H9 (cell line): ENCODE data around the gene RIC1. TPM values are rescaled to one million over a fixed set of nuclear protein-coding genes. Genes with fewer than 3 reads are reported as not detected.

Source experiments
- DNase-seq: peaks from one replicate; pipeline ENCODE4 v3.0.0-alpha.2; 2017
- H2AFZ ChIP-seq: one replicate; pipeline ENCODE4 v1.6.1; 2013; ENCODE audit warnings: mild to moderate bottlenecking, low read length, control low read depth, moderate library complexity
- H2AK5ac ChIP-seq: 2 replicates; pipeline ENCODE4 v1.6.1; 2013; ENCODE audit warnings: low read length, control low read depth, mixed read lengths; ENCODE audit not compliant: insufficient read length
- H2BK120ac ChIP-seq: one replicate; pipeline ENCODE4 v1.6.1; 2013; ENCODE audit warnings: low read depth, mild to moderate bottlenecking, low read length, control low read depth, inconsistent platforms; ENCODE audit not compliant: poor library complexity, severe bottlenecking
- H2BK12ac ChIP-seq: 2 replicates; pipeline ENCODE4 v1.6.1; 2013; ENCODE audit warnings: low read length, control low read depth, mixed read lengths, low read depth; ENCODE audit not compliant: insufficient read length
- H2BK15ac ChIP-seq: 2 replicates; pipeline ENCODE4 v1.6.1; 2013; ENCODE audit warnings: low read depth, low read length, control low read depth
- H2BK20ac ChIP-seq: one replicate; pipeline ENCODE4 v1.6.1; 2013; ENCODE audit warnings: low read depth, mild to moderate bottlenecking, low read length, control low read depth, inconsistent platforms; ENCODE audit not compliant: poor library complexity, severe bottlenecking
- H2BK5ac ChIP-seq: 2 replicates; pipeline ENCODE4 v1.6.1; 2013; ENCODE audit warnings: low read length, control low read depth, mixed read lengths; ENCODE audit not compliant: insufficient read length
- H3K14ac ChIP-seq: 2 replicates; pipeline ENCODE4 v1.6.1; 2013; ENCODE audit warnings: low read length, control low read depth; ENCODE audit not compliant: insufficient read depth
- H3K18ac ChIP-seq: 2 replicates; pipeline ENCODE4 v1.6.1; 2013; ENCODE audit warnings: low read depth, mild to moderate bottlenecking, mixed read lengths, low read length, control low read depth; ENCODE audit not compliant: insufficient read length
- H3K23ac ChIP-seq: 2 replicates; pipeline ENCODE4 v1.6.1; 2013; ENCODE audit warnings: low read length, control low read depth, mixed read lengths, low read depth; ENCODE audit not compliant: insufficient read length
- H3K23me2 ChIP-seq: 2 replicates; pipeline ENCODE4 v1.6.1; 2013; ENCODE audit warnings: low read depth, mild to moderate bottlenecking, mixed read lengths, low read length, control low read depth; ENCODE audit not compliant: insufficient read length, poor library complexity, severe bottlenecking
- H3K27ac ChIP-seq: 2 replicates; pipeline ENCODE4 v1.5.1; 2013; ENCODE audit warnings: low read length, control low read depth, mixed read lengths, low read depth; ENCODE audit not compliant: insufficient read length
- H3K27me3 ChIP-seq: 2 replicates; pipeline ENCODE4 v1.6.1; 2013; ENCODE audit warnings: low read length, control low read depth, inconsistent platforms; ENCODE audit not compliant: insufficient read depth
- H3K4ac ChIP-seq: 2 replicates; pipeline ENCODE4 v1.6.1; 2013; ENCODE audit warnings: low read depth, mild to moderate bottlenecking, control low read depth, inconsistent platforms, low read length, moderate library complexity
- H3K4me1 ChIP-seq: 2 replicates; pipeline ENCODE4 v1.6.1; 2013; ENCODE audit warnings: low read length, control low read depth, inconsistent platforms; ENCODE audit not compliant: insufficient read depth
- H3K4me2 ChIP-seq: 2 replicates; pipeline ENCODE4 v1.6.1; 2013; ENCODE audit warnings: low read length, control low read depth, mixed read lengths; ENCODE audit not compliant: insufficient read length, insufficient read depth
- H3K56ac ChIP-seq: 2 replicates; pipeline ENCODE4 v1.6.1; 2013; ENCODE audit warnings: low read depth, mild to moderate bottlenecking, mixed read lengths, low read length, control low read depth; ENCODE audit not compliant: insufficient read length
- H3K79me1 ChIP-seq: 2 replicates; pipeline ENCODE4 v1.6.1; 2013; ENCODE audit warnings: low read depth, mild to moderate bottlenecking, moderate library complexity, low read length, control low read depth, inconsistent platforms; ENCODE audit not compliant: insufficient read depth, poor library complexity, severe bottlenecking
- H3K79me2 ChIP-seq: 2 replicates; pipeline ENCODE4 v1.6.1; 2013; ENCODE audit warnings: low read length, control low read depth, inconsistent platforms; ENCODE audit not compliant: insufficient read depth
- H3K9ac ChIP-seq: 2 replicates; pipeline ENCODE4 v1.6.1; 2013; ENCODE audit warnings: low read length, control low read depth, mixed read lengths; ENCODE audit not compliant: insufficient read length; ENCODE audit errors: extremely low read depth
- H3K9me3 ChIP-seq: one replicate; pipeline ENCODE4 v1.6.1; 2013; ENCODE audit warnings: low read depth, low read length, inconsistent platforms; ENCODE audit not compliant: control insufficient read depth
- H3T11ph ChIP-seq: one replicate; pipeline ENCODE4 v1.6.1; 2013; ENCODE audit warnings: mild to moderate bottlenecking, low read length, control low read depth, inconsistent platforms
- H4K20me1 ChIP-seq: one replicate; pipeline ENCODE4 v1.6.1; 2013; ENCODE audit not compliant: control insufficient read depth, insufficient read length, insufficient read depth
- H4K5ac ChIP-seq: 2 replicates; pipeline ENCODE4 v1.6.1; 2013; ENCODE audit warnings: low read depth, mild to moderate bottlenecking, mixed read lengths, low read length, control low read depth; ENCODE audit not compliant: insufficient read length
- H4K8ac ChIP-seq: replicated peaks from 2 replicates; pipeline ENCODE4 v1.6.1; 2013; ENCODE audit warnings: low read length, control low read depth, mixed read lengths, low read depth; ENCODE audit not compliant: insufficient read length
- H4K91ac ChIP-seq: 2 replicates; pipeline ENCODE4 v1.6.1; 2013; ENCODE audit warnings: low read depth, mild to moderate bottlenecking, moderate library complexity, mixed read lengths, low read length, control low read depth; ENCODE audit not compliant: insufficient read length
- H3K27ac Mint-ChIP-seq, 3 experiments: 2 replicates in 2 of 3; 3 replicates in 1 of 3; pipeline ENCODE4 v1.8.0; 2020 to 2021; ENCODE audit warnings: mixed read lengths in 3 of 3, mild to moderate bottlenecking in 1 of 3, moderate library complexity in 1 of 3
- H3K27me3 Mint-ChIP-seq: 2 replicates; pipeline ENCODE4 v1.8.0; 2021; ENCODE audit warnings: low read depth, mild to moderate bottlenecking, moderate library complexity, mixed read lengths
- H3K36me3 Mint-ChIP-seq, 3 experiments: 2 replicates in 2 of 3; 3 replicates in 1 of 3; pipeline ENCODE4 v1.8.0; 2020 to 2021; ENCODE audit warnings: low read depth in 3 of 3, mixed read lengths in 3 of 3; ENCODE audit not compliant: insufficient read depth in 1 of 3
- H3K4me1 Mint-ChIP-seq, 2 experiments: 2 replicates each; pipeline ENCODE4 v1.8.0; 2020; ENCODE audit warnings: mixed read lengths in 2 of 2
- H3K4me3 Mint-ChIP-seq, 2 experiments: 2 replicates in 1 of 2; 3 replicates in 1 of 2; pipeline ENCODE4 v1.8.0; 2020 to 2021; ENCODE audit warnings: mild to moderate bottlenecking in 2 of 2, mixed read lengths in 2 of 2, moderate library complexity in 1 of 2
- H3K9me3 Mint-ChIP-seq, 2 experiments: 2 replicates in 1 of 2; 3 replicates in 1 of 2; pipeline ENCODE4 v1.8.0; 2020; ENCODE audit warnings: mild to moderate bottlenecking in 2 of 2, mixed read lengths in 2 of 2, moderate library complexity in 1 of 2
- CTCF ChIP-seq: fragments of 200-600 bp; sonication (generic); conservative IDR thresholded peaks from 3 replicates; pipeline ENCODE4 v1.8.0; 2021; ENCODE audit warnings: antibody characterized with exemption, mild to moderate bottlenecking
- WGBS: extraction: QIAGEN DNeasy Blood & Tissue Kit; methylation state at CpG from one replicate; pipeline ENCODE4 v1.1.7; 2013; ENCODE audit warnings: missing lambda C conversion rate, low lambda C conversion rate, mixed read lengths; ENCODE audit not compliant: insufficient read length; ENCODE audit errors: extremely low coverage; 5-methylcytosine and 5-hydroxymethylcytosine counted together
- total RNA-seq: library from RNA; stranded (reverse); gene quantifications from 2 replicates; pipeline ENCODE4 v1.2.1, GENCODE V29; 2021

RIC1 gene
- total RNA-seq, 1 experiment from 2014 or later: 13.7 TPM

DNA sequence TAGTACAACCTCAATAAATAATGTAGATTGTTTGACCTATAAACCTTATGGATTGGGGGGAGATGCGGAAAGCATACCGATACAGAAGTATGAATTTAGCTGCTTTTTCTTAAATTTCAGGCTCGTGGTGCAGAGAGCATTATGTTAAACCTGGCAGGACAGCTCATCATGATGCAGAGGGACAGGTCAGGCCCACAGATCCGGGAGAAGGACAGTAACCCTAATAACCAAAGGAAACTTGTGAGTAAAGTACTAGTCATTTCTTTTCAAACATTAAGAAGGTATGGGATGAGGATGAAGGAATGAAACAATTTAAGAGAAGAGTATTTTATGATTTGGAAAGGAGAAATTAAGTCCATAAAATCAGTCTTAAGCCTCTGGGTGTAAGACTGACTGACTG is 133.5 kb downstream of the RIC1 start:
- H3K4me1 ChIP-seq: no peaks in the 10 kb centered on the region
- H3K56ac ChIP-seq: no peak overlapping the region
- H3K18ac ChIP-seq: no peak overlapping the region
- Mint-ChIP-seq H3K27me3 (no peaks in the 10 kb centered on the region), H3K4me3 (no peak overlapping the region), H3K27ac (no peak overlapping the region; a peak in 1 of 7 replicates), H3K9me3 (no peaks in the 10 kb centered on the region), H3K4me1 (peaks cover 9 to 10% of the 10 kb centered on the region in 2 experiments), H3K36me3 (peaks cover 27 to 54% (median 47%) of the 10 kb centered on the region in 3 experiments)
- H3K9me3 ChIP-seq: no peaks in the 10 kb centered on the region
- no peak overlapping the region for H2BK5ac ChIP-seq
- H2BK15ac ChIP-seq: no peak overlapping the region
- H4K5ac ChIP-seq: no peak overlapping the region
- H3K14ac ChIP-seq: no peak overlapping the region
- no peak overlapping the region for H2AK5ac ChIP-seq
- no peak overlapping the region for H4K91ac ChIP-seq
- no peak overlapping the region for H3K9ac ChIP-seq
- no peak for DNase-seq
- H3K23ac ChIP-seq: no peak overlapping the region
- H3K4me2 ChIP-seq: no peak overlapping the region
- no peak overlapping the region for H2AFZ ChIP-seq
- no peaks in the 10 kb centered on the region for H3K23me2 ChIP-seq
- H4K8ac ChIP-seq: no peak overlapping the region
- no peak for TF ChIP-seq CTCF
- H3K79me2 ChIP-seq: no peaks in the 10 kb centered on the region
- H3K27ac ChIP-seq: no peak overlapping the region
- H2BK12ac ChIP-seq: no peak overlapping the region
- H3K4ac ChIP-seq: no peak overlapping the region
- H2BK20ac ChIP-seq: no peak overlapping the region
- H3K79me1 ChIP-seq: no peaks in the 10 kb centered on the region
- H3K27me3 ChIP-seq: no peaks in the 10 kb centered on the region
- H2BK120ac ChIP-seq: no peak overlapping the region
- WGBS: no CpG with 5 or more reads among the region's 4 CpGs
- H3T11ph ChIP-seq: no peak overlapping the region
- H4K20me1 ChIP-seq: no peaks in the 10 kb centered on the region
